ENCODE measurements around the gene SEMA3C.
A peak's percentile ranks its signal among the peaks of the same experiment; 100 is the strongest.

The SEMA3C gene

GRCh38 chr7:80941208-80941758 lies 22.4 kb upstream of the SEMA3C start:
- peak; percentile 96 for DNase-seq (ENCODE audit: low read depth)
- no peak overlapping the region for H3K4me3 ChIP-seq (ENCODE audit: low read length)
- no peak for TF ChIP-seq CTCF (IDR thresholded peaks at IDR 0.05; ENCODE audit: insufficient read depth, low read depth, low read length, missing control alignments)

- H3K4me3 ChIP-seq (ENCODE audit: low read length) = no peak overlapping the region
- DNase-seq (ENCODE audit: low read depth) = peak; percentile 75
- no peak for TF ChIP-seq CTCF (IDR thresholded peaks at IDR 0.05; ENCODE audit: insufficient read depth, low read depth, low read length, missing control alignments)
Measured at GRCh38 chr7:80940539-80941207, 21.8 kb upstream of the SEMA3C start.

DNA sequence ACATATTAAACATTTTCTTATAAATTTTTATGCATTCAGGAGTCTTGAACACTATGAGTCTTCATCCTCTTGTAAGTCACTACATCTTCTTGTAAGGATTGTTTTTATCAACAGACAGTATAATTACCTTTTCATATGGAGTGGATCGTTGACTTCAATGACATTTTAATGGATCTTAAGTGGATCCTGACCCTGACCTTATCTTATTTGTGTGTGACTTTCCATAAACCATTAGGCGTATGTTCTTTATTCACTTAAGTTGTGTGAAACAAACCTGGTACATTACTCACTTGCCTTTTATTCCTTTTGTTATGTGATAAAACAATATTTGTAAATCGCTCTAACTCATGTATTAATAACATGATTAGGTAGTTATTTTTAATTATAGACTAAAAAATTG lies 18.5 kb upstream of the SEMA3C start:
- no peak overlapping the region for H3K4me3 ChIP-seq (ENCODE audit: low read length)
- no peak for TF ChIP-seq CTCF (IDR thresholded peaks at IDR 0.05; ENCODE audit: insufficient read depth, low read depth, low read length, missing control alignments)
- no peak for DNase-seq (ENCODE audit: low read depth)

DNA sequence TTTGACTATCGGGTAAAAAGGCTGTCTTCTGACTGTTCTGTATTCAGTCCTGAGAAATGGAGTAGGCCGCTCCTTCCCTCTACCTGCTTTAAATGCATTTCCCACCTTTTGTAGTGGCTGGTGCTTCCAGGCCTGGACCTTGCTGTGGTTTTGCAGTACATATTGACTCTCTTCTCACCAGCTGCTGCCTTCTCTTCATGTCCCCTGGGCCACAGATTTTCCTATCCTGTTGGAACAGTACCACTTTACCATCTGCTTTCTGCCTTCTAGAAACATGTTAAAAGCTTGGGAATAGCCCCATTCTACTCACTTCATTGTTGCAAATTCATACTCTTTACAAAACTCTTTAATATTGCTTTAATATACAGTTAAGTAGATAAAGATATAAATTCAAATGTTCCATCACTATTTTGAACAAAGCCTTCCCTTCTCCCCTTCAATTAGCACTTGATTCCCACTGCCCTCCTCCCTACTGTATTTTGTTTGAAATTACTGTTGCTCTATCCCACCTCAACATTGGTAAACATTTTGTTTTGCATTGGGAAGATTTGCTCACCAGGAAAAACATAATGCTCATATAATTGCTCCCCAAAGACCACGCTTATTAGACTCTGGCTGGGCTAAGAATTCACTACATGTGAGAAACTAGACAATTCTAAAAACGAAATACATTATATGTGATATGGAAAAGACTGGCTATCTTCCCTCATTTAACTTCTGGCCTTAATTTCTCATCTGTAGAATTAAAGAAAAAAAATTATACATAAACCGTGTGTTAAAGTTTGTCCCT lies 17.3 kb upstream of the SEMA3C start:
- H3K4me3 ChIP-seq (ENCODE audit: low read length) = no peak overlapping the region
- no peak for TF ChIP-seq CTCF (IDR thresholded peaks at IDR 0.05; ENCODE audit: insufficient read depth, low read depth, low read length, missing control alignments)
- no peak for DNase-seq (ENCODE audit: low read depth)

DNA sequence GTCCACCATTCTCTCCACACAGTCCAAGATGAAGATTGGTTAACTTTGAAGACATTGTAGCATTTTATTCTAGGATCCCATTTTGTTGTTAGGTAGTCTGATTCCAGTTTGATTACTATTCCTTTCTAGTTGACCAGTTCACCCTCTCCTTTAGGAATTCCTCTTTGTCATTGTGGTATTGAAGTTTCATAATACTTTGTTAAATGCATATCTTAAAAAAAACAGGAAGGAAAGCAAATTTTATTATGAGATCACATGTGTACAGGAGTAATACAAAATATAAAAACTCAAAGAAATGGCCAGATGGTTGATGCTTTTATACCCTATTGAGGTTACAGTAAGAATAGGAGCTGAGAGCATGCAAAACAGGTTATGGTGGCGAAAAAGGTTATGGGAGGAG lies 15.5 kb upstream of the SEMA3C start:
- no peak overlapping the region for H3K4me3 ChIP-seq (ENCODE audit: low read length)
- TF ChIP-seq CTCF (IDR thresholded peaks at IDR 0.05; ENCODE audit: insufficient read depth, low read depth, low read length, missing control alignments) = no peak
- peak; percentile 36 for DNase-seq (ENCODE audit: low read depth)

- TF ChIP-seq CTCF (IDR thresholded peaks at IDR 0.05; ENCODE audit: insufficient read depth, low read depth, low read length, missing control alignments) = no peak
- DNase-seq (ENCODE audit: low read depth) = no peak
Measured at GRCh38 chr7:80932536-80932935, 13.7 kb upstream of the SEMA3C start.

More at GRCh38 chr7:80932536-80932935, 13.7 kb upstream of the SEMA3C start:
- no peak overlapping the region for H3K4me3 ChIP-seq (ENCODE audit: low read length)
